Astrocyte (in vitro differentiated cells and primary cell): Measurements from ENCODE around the gene GPX4.

Experiments
- EZH2 ChIP-seq: IDR thresholded peaks from 2 replicates; pipeline ENCODE4 v1.6.1; 2012; ENCODE audit warnings: mild to moderate bottlenecking, low read length, inconsistent platforms; ENCODE audit not compliant: insufficient read depth
- TF ChIP-seq, protein P1 (sequence below): IDR thresholded peaks from 2 replicates; pipeline ENCODE4 v1.5.1; 2011; ENCODE audit warnings: low read depth, mild to moderate bottlenecking, inconsistent platforms, low read length, moderate library complexity; ENCODE audit not compliant: insufficient read depth

DNA sequence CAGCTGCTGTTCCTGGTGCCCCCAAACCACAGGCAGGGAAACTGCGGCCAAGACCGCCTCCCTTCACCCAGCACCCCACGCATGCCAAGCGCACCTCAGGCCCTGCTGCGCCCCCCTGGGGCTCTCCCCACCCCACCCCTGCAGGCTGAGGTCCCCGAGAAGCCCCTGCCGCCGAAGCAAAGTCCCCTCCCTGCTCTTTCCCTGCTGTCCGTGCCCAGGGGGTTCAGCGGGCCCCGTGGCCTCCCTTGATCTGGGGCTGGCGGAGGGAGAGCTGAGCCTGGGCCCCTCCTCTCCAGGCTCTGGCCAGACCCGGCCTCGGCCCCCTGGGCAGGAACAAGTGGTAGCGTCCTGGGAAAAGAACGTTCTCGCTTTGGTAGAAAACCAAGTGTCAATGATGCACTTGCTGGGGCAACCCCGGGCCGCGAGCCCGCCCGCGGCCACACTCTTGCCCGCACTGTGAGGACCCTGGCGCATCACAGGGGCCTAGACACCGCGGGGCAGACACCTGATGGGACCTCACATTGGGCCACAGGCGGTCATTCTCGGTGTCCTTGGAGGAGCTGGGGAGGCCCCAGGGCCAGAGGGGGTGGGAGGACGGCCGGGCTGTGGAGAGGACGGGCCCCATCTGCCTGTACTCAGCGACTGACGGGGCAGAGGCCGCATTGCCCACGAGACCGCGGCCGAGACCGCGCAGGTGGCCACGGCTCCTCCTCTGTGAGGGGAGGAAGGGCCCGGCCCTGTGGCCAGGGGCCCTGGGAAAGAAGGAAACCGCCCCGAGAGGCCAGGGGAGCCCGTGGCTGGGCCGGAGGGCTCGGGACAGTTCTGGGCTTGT lies 29.0 kb downstream of the GPX4 start:
- TF ChIP-seq, protein P1, sequence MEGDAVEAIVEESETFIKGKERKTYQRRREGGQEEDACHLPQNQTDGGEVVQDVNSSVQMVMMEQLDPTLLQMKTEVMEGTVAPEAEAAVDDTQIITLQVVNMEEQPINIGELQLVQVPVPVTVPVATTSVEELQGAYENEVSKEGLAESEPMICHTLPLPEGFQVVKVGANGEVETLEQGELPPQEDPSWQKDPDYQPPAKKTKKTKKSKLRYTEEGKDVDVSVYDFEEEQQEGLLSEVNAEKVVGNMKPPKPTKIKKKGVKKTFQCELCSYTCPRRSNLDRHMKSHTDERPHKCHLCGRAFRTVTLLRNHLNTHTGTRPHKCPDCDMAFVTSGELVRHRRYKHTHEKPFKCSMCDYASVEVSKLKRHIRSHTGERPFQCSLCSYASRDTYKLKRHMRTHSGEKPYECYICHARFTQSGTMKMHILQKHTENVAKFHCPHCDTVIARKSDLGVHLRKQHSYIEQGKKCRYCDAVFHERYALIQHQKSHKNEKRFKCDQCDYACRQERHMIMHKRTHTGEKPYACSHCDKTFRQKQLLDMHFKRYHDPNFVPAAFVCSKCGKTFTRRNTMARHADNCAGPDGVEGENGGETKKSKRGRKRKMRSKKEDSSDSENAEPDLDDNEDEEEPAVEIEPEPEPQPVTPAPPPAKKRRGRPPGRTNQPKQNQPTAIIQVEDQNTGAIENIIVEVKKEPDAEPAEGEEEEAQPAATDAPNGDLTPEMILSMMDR = no peak
- no peak for TF ChIP-seq EZH2
